DND-41 (cell line): ENCODE measurements around the gene SLC17A1.

Experiments
- ATAC-seq: fragments of 200-7000 bp; cut with Tn5 transposase; 3 replicates; pipeline ENCODE4 v1.9.1; 2021; ENCODE audit warnings: low read depth; ENCODE audit not compliant: insufficient read depth
- DNase-seq: peaks from one replicate; pipeline ENCODE4 v3.0.0-alpha.2; 2020
- H2AFZ ChIP-seq: 2 replicates; pipeline ENCODE4 v1.6.0; 2012; ENCODE audit warnings: low read depth, low read length
- H3K27ac ChIP-seq: 2 replicates; pipeline ENCODE4 v1.5.1; 2012; ENCODE audit warnings: low read length, inconsistent platforms
- H3K27me3 ChIP-seq: fragments of 200-600 bp; sonication (generic); 2 replicates; pipeline ENCODE4 v1.6.0; 2012; ENCODE audit warnings: low read length, mild to moderate bottlenecking, inconsistent platforms; ENCODE audit not compliant: insufficient read depth, poor library complexity
- H3K36me3 ChIP-seq: 2 replicates; pipeline ENCODE4 v1.5.1; 2012; ENCODE audit warnings: low read length, inconsistent platforms; ENCODE audit not compliant: insufficient read depth
- H3K4me1 ChIP-seq: 2 replicates; pipeline ENCODE4 v1.5.1; 2012; ENCODE audit warnings: mild to moderate bottlenecking, low read length; ENCODE audit not compliant: insufficient read depth
- H3K4me2 ChIP-seq: 2 replicates; pipeline ENCODE4 v1.6.0; 2012; ENCODE audit warnings: mild to moderate bottlenecking, moderate library complexity, low read length, inconsistent platforms; ENCODE audit not compliant: insufficient read depth
- H3K4me3 ChIP-seq, 2 experiments: fragments of 200-600 bp in 1 of 2; shearing (Covaris generic) in 1 of 2; 2 replicates each; pipeline ENCODE4 v1.5.1; 2012 to 2016; ENCODE audit warnings: inconsistent platforms in 2 of 2, low read length in 2 of 2, mild to moderate bottlenecking in 2 of 2, low read depth in 1 of 2, moderate library complexity in 1 of 2
- H3K79me2 ChIP-seq: 2 replicates; pipeline ENCODE4 v1.6.0; 2012; ENCODE audit warnings: low read length, inconsistent platforms; ENCODE audit not compliant: insufficient read depth
- H3K9ac ChIP-seq: 2 replicates; pipeline ENCODE4 v1.6.0; 2012; ENCODE audit warnings: low read depth, mild to moderate bottlenecking, inconsistent platforms, low read length, moderate library complexity
- H3K9me3 ChIP-seq: 2 replicates; pipeline ENCODE4 v1.5.1; 2012; ENCODE audit warnings: low read length, moderate library complexity, mild to moderate bottlenecking, inconsistent platforms; ENCODE audit not compliant: insufficient read depth, severe bottlenecking
- H4K20me1 ChIP-seq: 2 replicates; pipeline ENCODE4 v1.6.0; 2012; ENCODE audit warnings: low read length; ENCODE audit not compliant: insufficient read depth
- CTCF ChIP-seq: IDR thresholded peaks from 2 replicates; pipeline ENCODE4 v1.5.1; 2012; ENCODE audit warnings: borderline replicate concordance, low read length, moderate library complexity, mild to moderate bottlenecking; ENCODE audit not compliant: poor library complexity, severe bottlenecking; ENCODE audit errors: extremely low read depth
- EZH2 ChIP-seq: IDR thresholded peaks from 3 replicates; pipeline ENCODE4 v1.6.1; 2012; ENCODE audit warnings: borderline replicate concordance, low read depth, mild to moderate bottlenecking, moderate library complexity, low read length, inconsistent platforms; ENCODE audit not compliant: severe bottlenecking

SLC17A1 gene

GRCh38 chr6:25774120-25774715 lies 57.6 kb downstream of the SLC17A1 start:
- Histone ChIP-seq H3K27me3 (peaks cover 5% of the 10 kb centered on the region), H3K4me3 (no peak overlapping the region)
- no peak for DNase-seq

GRCh38 chr6:25769983-25770382 lies 61.9 kb downstream of the SLC17A1 start:
- TF ChIP-seq EZH2 (no peak), CTCF (no peak)
- Histone ChIP-seq H3K4me3 (no peak overlapping the region), H3K4me1 (no peaks in the 10 kb centered on the region), H3K4me2 (no peak overlapping the region), H3K79me2 (no peaks in the 10 kb centered on the region), H3K27ac (no peak overlapping the region), H3K9ac (no peak overlapping the region), H3K9me3 (no peaks in the 10 kb centered on the region), H2AFZ (no peak overlapping the region), H4K20me1 (no peaks in the 10 kb centered on the region), H3K36me3 (no peaks in the 10 kb centered on the region), H3K27me3 (peaks cover 5% of the 10 kb centered on the region)
- ATAC-seq (no peak), DNase-seq (no peak)

More at GRCh38 chr6:25774120-25774715, 57.6 kb downstream of the SLC17A1 start:
- Histone ChIP-seq H3K9me3 (no peaks in the 10 kb centered on the region), H4K20me1 (no peaks in the 10 kb centered on the region), H3K9ac (no peak overlapping the region), H3K4me1 (no peaks in the 10 kb centered on the region), H3K27ac (no peak overlapping the region), H2AFZ (no peak overlapping the region), H3K36me3 (no peaks in the 10 kb centered on the region), H3K4me2 (no peak overlapping the region), H3K79me2 (no peaks in the 10 kb centered on the region)
- TF ChIP-seq CTCF = no peak
- TF ChIP-seq EZH2 = no peak
- ATAC-seq = no peak

- Histone ChIP-seq H3K4me2 (no peak overlapping the region), H3K9ac (no peak overlapping the region), H3K4me3 (no peak overlapping the region), H4K20me1 (no peaks in the 10 kb centered on the region), H3K27me3 (peaks cover 5% of the 10 kb centered on the region), H3K27ac (no peak overlapping the region), H3K36me3 (no peaks in the 10 kb centered on the region), H3K79me2 (no peaks in the 10 kb centered on the region), H2AFZ (no peak overlapping the region), H3K9me3 (no peaks in the 10 kb centered on the region), H3K4me1 (no peaks in the 10 kb centered on the region)
- DNase-seq (no peak), ATAC-seq (no peak)
- TF ChIP-seq EZH2 (no peak), CTCF (no peak)
Observed at GRCh38 chr6:25768566-25768965, 63.3 kb downstream of the SLC17A1 start.

GRCh38 chr6:25764611-25765010 lies 67.2 kb downstream of the SLC17A1 start:
- no peaks in the 10 kb centered on the region for H3K9me3 ChIP-seq
- no peak overlapping the region for H3K4me2 ChIP-seq
- no peak for TF ChIP-seq EZH2
- TF ChIP-seq CTCF = no peak
- H3K27me3 ChIP-seq = peaks cover 3% of the 10 kb centered on the region
- no peak for ATAC-seq
- no peak overlapping the region for H2AFZ ChIP-seq
- H3K27ac ChIP-seq = no peak overlapping the region
- no peaks in the 10 kb centered on the region for H3K36me3 ChIP-seq
- H3K9ac ChIP-seq = no peak overlapping the region
- no peak overlapping the region for H3K4me3 ChIP-seq
- no peaks in the 10 kb centered on the region for H3K79me2 ChIP-seq
- no peak for DNase-seq
- no peaks in the 10 kb centered on the region for H3K4me1 ChIP-seq
- no peaks in the 10 kb centered on the region for H4K20me1 ChIP-seq
